ENCODE results near the gene XKRX. TPM values are rescaled to one million over a fixed set of nuclear protein-coding genes. Genes with fewer than 3 reads are reported as not detected.

XKRX gene
- total RNA-seq, 4 donors from 2014 or later = 20.4 to 42.5 (median 34.0) TPM

DNA sequence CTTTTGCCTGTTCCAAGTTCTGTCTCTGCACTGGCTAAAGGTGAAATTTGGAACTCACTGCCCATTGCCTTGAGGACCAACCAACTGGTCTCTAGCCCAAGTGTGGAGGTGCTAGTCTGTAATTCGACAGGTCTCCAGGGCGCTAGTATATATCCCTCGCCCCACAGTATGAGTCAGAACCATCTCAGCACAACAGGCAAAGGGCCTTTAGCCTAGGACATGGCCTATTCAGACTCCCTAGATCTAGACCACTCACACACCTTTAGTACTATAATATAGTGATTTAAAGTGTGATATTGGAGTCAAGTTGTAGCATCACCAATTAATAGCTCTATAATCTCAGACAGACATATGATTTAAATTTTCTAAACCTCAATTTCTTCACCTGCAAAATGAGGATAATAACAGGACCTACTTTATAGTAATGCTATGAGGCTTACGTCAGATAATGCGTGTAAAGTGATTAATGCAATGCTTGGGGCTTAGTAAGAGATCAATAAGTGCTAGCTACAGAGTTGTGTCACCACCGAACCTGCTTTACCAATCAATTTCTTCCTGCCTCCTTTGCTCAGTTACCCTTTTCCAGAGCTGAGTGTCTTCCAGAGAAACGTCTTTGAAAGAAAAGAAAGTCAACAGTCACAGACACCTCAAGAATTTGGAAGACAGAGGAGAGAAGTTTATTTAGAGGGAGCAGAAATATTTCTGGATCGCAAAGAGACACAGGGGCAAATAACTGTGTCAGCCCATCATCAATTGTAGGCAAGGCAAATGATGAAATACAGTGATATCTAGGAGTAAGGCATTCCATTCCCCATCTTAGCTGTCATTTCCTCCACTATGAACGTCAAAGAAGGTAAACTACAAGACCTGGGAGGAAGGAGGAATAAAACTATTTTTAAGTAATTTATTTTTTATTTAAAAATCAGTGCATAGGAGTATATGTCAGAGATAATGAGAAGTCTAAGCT, 56.8 kb downstream of the XKRX start:
- 64% methylated on average over 9 of the region's 9 CpGs for WGBS
- Histone ChIP-seq H3K9me3 (no peaks in the 10 kb centered on the region), H3K4me1 (no peaks in the 10 kb centered on the region), H3K4me3 (no peak overlapping the region), H3K27ac (no peak overlapping the region), H3K36me3 (no peaks in the 10 kb centered on the region), H3K27me3 (no peaks in the 10 kb centered on the region)
- TF ChIP-seq POLR2A (IDR thresholded peaks at IDR 0.05) (no peak), EP300 (IDR thresholded peaks at IDR 0.05) (no peak), POLR2AphosphoS5 (IDR thresholded peaks at IDR 0.05) (no peak)
- TF ChIP-seq, protein P1, sequence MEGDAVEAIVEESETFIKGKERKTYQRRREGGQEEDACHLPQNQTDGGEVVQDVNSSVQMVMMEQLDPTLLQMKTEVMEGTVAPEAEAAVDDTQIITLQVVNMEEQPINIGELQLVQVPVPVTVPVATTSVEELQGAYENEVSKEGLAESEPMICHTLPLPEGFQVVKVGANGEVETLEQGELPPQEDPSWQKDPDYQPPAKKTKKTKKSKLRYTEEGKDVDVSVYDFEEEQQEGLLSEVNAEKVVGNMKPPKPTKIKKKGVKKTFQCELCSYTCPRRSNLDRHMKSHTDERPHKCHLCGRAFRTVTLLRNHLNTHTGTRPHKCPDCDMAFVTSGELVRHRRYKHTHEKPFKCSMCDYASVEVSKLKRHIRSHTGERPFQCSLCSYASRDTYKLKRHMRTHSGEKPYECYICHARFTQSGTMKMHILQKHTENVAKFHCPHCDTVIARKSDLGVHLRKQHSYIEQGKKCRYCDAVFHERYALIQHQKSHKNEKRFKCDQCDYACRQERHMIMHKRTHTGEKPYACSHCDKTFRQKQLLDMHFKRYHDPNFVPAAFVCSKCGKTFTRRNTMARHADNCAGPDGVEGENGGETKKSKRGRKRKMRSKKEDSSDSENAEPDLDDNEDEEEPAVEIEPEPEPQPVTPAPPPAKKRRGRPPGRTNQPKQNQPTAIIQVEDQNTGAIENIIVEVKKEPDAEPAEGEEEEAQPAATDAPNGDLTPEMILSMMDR (IDR thresholded peaks at IDR 0.05) = no peak
- DNase-seq (ENCODE audit: low spot score in 2 of 2) = no peak

DNA sequence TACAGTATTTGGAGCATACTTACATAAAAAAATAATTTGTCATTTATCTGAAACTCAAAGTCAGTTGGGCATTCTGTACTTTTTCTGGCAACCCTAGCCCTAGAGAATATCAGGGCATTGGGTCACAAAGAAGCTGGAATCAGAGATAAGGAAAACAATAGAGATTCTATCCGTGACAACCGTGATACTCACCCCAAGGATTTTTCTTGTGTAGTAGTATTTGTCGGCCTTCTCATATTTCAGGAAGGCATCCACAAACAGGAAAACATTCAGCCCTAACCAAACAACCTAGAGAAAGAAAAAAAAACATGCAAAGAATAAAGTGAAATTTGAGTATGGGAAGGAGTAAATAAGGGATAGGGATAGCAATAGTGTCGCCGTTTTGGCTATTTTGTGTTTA, 58.2 kb downstream of the XKRX start:
- Histone ChIP-seq H3K9me3 (no peaks in the 10 kb centered on the region), H3K4me1 (no peaks in the 10 kb centered on the region), H3K4me3 (no peak overlapping the region), H3K27me3 (no peaks in the 10 kb centered on the region), H3K27ac (no peak overlapping the region), H3K36me3 (no peaks in the 10 kb centered on the region)
- WGBS = 84% methylated on average over 5 of the region's 5 CpGs
- DNase-seq (ENCODE audit: low spot score in 2 of 2) = no peak
- TF ChIP-seq POLR2AphosphoS5 (IDR thresholded peaks at IDR 0.05) (no peak), POLR2A (IDR thresholded peaks at IDR 0.05) (no peak), EP300 (IDR thresholded peaks at IDR 0.05) (no peak)
- TF ChIP-seq, protein P1 (IDR thresholded peaks at IDR 0.05) = no peak

DNA sequence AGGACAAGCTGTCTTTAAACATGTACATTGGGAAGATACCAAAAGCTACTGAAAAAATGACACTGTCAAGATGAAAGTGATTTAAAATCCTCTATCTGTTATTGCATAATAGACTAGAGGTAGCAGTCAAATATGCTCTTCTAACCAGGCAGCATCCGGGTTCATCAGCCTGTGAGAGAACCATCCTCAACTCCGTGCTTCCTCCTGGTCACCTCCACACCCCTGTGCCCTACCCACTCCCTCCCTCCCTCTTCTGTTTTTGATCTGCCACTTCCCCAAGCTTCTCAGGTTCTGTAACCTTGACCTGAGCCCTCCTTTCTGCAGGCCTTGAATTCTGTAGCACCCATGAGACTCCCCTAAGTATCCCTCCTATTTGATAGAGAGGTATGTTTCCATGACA, 60.4 kb downstream of the XKRX start:
- 45% methylated on average over 2 of the region's 2 CpGs for WGBS
- no peak for TF ChIP-seq EP300 (IDR thresholded peaks at IDR 0.05)
- TF ChIP-seq POLR2A (IDR thresholded peaks at IDR 0.05) = no peak
- TF ChIP-seq POLR2AphosphoS5 (IDR thresholded peaks at IDR 0.05) = no peak
- TF ChIP-seq, protein P1 (IDR thresholded peaks at IDR 0.05) = no peak

DNA sequence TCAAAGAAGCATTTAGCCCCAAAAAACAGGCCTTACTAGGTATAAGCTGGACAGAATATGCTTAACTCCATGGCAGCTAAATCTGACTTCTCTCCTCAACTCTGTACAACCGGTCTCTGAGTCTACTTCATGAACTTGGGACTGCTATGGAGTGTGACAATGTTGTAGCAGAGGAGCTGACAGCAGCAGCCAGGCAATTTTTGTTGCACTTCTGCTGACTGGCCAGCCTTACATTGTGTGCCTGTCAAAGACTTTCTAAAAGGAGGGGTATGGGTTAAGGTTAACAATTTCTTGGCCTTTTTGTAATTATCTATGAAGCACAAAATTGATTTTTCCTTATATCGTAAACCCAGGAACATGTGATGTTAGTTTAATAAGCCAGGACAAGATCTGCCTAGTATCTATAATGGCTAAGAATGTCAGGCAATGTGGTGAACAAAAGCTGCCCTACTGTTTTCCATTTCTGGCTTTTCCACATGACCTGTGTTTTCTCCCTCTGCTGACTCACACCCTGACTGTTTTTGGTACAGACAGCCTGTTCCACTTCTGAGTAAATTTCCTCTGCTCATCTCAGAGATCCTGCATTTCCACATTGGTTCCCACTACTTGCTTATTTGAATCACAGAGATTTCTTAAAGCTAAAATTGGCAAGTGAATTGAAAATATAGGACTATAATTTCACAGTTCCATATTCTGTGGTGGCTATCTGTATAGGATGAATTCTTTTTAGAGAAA, 63.9 kb downstream of the XKRX start:
- Histone ChIP-seq H3K4me1 (no peaks in the 10 kb centered on the region), H3K27ac (no peak overlapping the region), H3K9me3 (no peaks in the 10 kb centered on the region), H3K4me3 (no peak overlapping the region), H3K36me3 (no peaks in the 10 kb centered on the region), H3K27me3 (no peaks in the 10 kb centered on the region)
- WGBS = 71% methylated on average over 2 of the region's 2 CpGs
- TF ChIP-seq POLR2A (IDR thresholded peaks at IDR 0.05) (no peak), EP300 (IDR thresholded peaks at IDR 0.05) (no peak), POLR2AphosphoS5 (IDR thresholded peaks at IDR 0.05) (no peak)
- TF ChIP-seq, protein P1 (IDR thresholded peaks at IDR 0.05) = no peak
- DNase-seq (ENCODE audit: low spot score in 2 of 2) = no peak

More for the DNA sequence above, 60.4 kb downstream of the XKRX start:
- no peaks in the 10 kb centered on the region for H3K9me3 ChIP-seq
- DNase-seq (ENCODE audit: low spot score in 2 of 2) = no peak
- no peaks in the 10 kb centered on the region for H3K4me1 ChIP-seq
- no peak overlapping the region for H3K27ac ChIP-seq
- H3K4me3 ChIP-seq = no peak overlapping the region
- no peaks in the 10 kb centered on the region for H3K36me3 ChIP-seq
- H3K27me3 ChIP-seq = no peaks in the 10 kb centered on the region

Other genes with a start within 250 kb of the XKRX start
- gene SYTL4, start 196.8 kb downstream of the XKRX start, total RNA-seq = 1 to 10 TPM in 3 of 4 donors, under 1 TPM in 1; 0.57 to 6.4 (median 3.0) TPM
- gene CSTF2, start 108.5 kb downstream of the XKRX start, total RNA-seq = 10 to 100 TPM; 10.5 to 18.5 (median 14.4) TPM
- 1 to 10 TPM in 1 of 4 donors, not detected in 3; 1.4 TPM for gene NOX1, start 54.6 kb downstream of the XKRX start, total RNA-seq
- not detected for gene ARL13A, start 40.8 kb upstream of the XKRX start, total RNA-seq
- gene TRMT2B, start 123.2 kb upstream of the XKRX start, total RNA-seq = 10 to 100 TPM; 13.6 to 34.8 (median 19.0) TPM
- gene TMEM35A, start 150.0 kb upstream of the XKRX start, total RNA-seq = under 1 TPM in 1 of 4 donors, not detected in 3; 0.21 TPM
- 1 to 10 TPM in 2 of 4 donors, under 1 TPM in 2; 0.64 to 1.7 (median 1.3) TPM for gene CENPI, start 169.3 kb upstream of the XKRX start, total RNA-seq